ENCODE measurements around the gene POLR2M. TPM values are rescaled to one million over a fixed set of nuclear protein-coding genes. Genes with fewer than 3 reads are reported as not detected.
A peak's percentile ranks its signal among the peaks of the same experiment; 100 is the strongest.

The POLR2M gene
- total RNA-seq, 2 experiments from 2014 or later = 76.1 to 87.2 TPM

GRCh38 chr15:57692709-57693108 lies 13.8 kb upstream of the POLR2M start:
- Mint-ChIP-seq H3K27me3 (peaks cover 4% of the 10 kb centered on the region), H3K27ac (no peak overlapping the region), H3K36me3 (ENCODE audit: low read depth) (no peaks in the 10 kb centered on the region), H3K4me3 (no peak overlapping the region), H3K9me3 (ENCODE audit: low read depth) (no peaks in the 10 kb centered on the region), H3K4me1 (no peaks in the 10 kb centered on the region)
- DNase-seq (no peak), ATAC-seq (no peak)
- ChIA-PET POLR2A (no interaction called here), CTCF (no interaction called here)
- intact Hi-C loops (cut with DNase I, micrococcal nuclease) = no loop called here

GRCh38 chr15:57694279-57694678 lies 12.2 kb upstream of the POLR2M start:
- no peaks in the 10 kb centered on the region for H3K9me3 Mint-ChIP-seq (ENCODE audit: low read depth)
- H3K4me3 Mint-ChIP-seq = no peak overlapping the region
- H3K36me3 Mint-ChIP-seq (ENCODE audit: low read depth) = no peaks in the 10 kb centered on the region
- ChIA-PET CTCF (interaction anchor here (0.8 kb wide), 1 partner anchor 15 kb away, joined by 3 read pairs; no protein-coding TSS in a partner anchor), POLR2A (no interaction called here)
- no peak for DNase-seq
- no peaks in the 10 kb centered on the region for H3K4me1 Mint-ChIP-seq
- no peak overlapping the region for H3K27ac Mint-ChIP-seq
- peaks cover 4% of the 10 kb centered on the region for H3K27me3 Mint-ChIP-seq
- ATAC-seq = no peak
- intact Hi-C loops (cut with DNase I, micrococcal nuclease) = no loop called here

GRCh38 chr15:57696146-57696545 lies 10.4 kb upstream of the POLR2M start:
- peaks cover 6% of the 10 kb centered on the region for H3K27me3 Mint-ChIP-seq
- no peaks in the 10 kb centered on the region for H3K36me3 Mint-ChIP-seq (ENCODE audit: low read depth)
- DNase-seq (no peak), ATAC-seq (no peak)
- H3K4me3 Mint-ChIP-seq = no peak overlapping the region
- no peaks in the 10 kb centered on the region for H3K4me1 Mint-ChIP-seq
- POLR2A ChIA-PET = interaction anchor here (1.1 kb wide), 1 partner anchor 11 kb away, joined by 5 read pairs; no protein-coding TSS in a partner anchor
- no peaks in the 10 kb centered on the region for H3K9me3 Mint-ChIP-seq (ENCODE audit: low read depth)
- CTCF ChIA-PET = interaction anchor here (0.7 to 1.0 kb wide), 3 partner anchors 10 to 169 kb away, joined by 3 read pairs; no protein-coding TSS in a partner anchor
- intact Hi-C loops (cut with DNase I, micrococcal nuclease) = no loop called here
- no peak overlapping the region for H3K27ac Mint-ChIP-seq

GRCh38 chr15:57697588-57697987 lies 8.9 kb upstream of the POLR2M start:
- intact Hi-C loops (cut with DNase I, micrococcal nuclease) = no loop called here
- Mint-ChIP-seq H3K27me3 (peaks cover 6% of the 10 kb centered on the region), H3K4me1 (peaks cover under 1% of the 10 kb centered on the region), H3K4me3 (no peak overlapping the region), H3K27ac (no peak overlapping the region), H3K9me3 (ENCODE audit: low read depth) (no peaks in the 10 kb centered on the region), H3K36me3 (ENCODE audit: low read depth) (no peaks in the 10 kb centered on the region)
- CTCF ChIA-PET = interaction anchor here (0.5 kb wide), 1 partner anchor 138 kb away, joined by 3 read pairs; no protein-coding TSS in a partner anchor
- POLR2A ChIA-PET = no interaction called here
- no peak for DNase-seq
- ATAC-seq = no peak

- Mint-ChIP-seq H3K9me3 (ENCODE audit: low read depth) (no peaks in the 10 kb centered on the region), H3K4me1 (peaks cover 7% of the 10 kb centered on the region), H3K36me3 (ENCODE audit: low read depth) (no peaks in the 10 kb centered on the region), H3K27ac (no peak overlapping the region), H3K27me3 (peaks cover 6% of the 10 kb centered on the region), H3K4me3 (no peak overlapping the region)
- intact Hi-C loops (cut with DNase I, micrococcal nuclease) = no loop called here
- POLR2A ChIA-PET = interaction anchor here (0.7 kb wide), 1 partner anchor 149 kb away, joined by 4 read pairs; no protein-coding TSS in a partner anchor
- DNase-seq (no peak), ATAC-seq (no peak)
- CTCF ChIA-PET = interaction anchor here (0.7 kb wide), 1 partner anchor 92 kb away, joined by 3 read pairs; no protein-coding TSS in a partner anchor
Measured at GRCh38 chr15:57698243-57698642, 8.3 kb upstream of the POLR2M start.

- H3K4me1 Mint-ChIP-seq = peaks cover 14% of the 10 kb centered on the region
- POLR2A ChIA-PET = no interaction called here
- CTCF ChIA-PET = interaction anchor here (0.6 kb wide), 1 partner anchor 168 kb away, joined by 3 read pairs; no protein-coding TSS in a partner anchor
- DNase-seq = no peak
- intact Hi-C loops (cut with DNase I, micrococcal nuclease) = no loop called here
- no peak overlapping the region for H3K27ac Mint-ChIP-seq
- no peak for ATAC-seq
- H3K36me3 Mint-ChIP-seq (ENCODE audit: low read depth) = no peaks in the 10 kb centered on the region
- H3K4me3 Mint-ChIP-seq = no peak overlapping the region
- peaks cover 6% of the 10 kb centered on the region for H3K27me3 Mint-ChIP-seq
- H3K9me3 Mint-ChIP-seq (ENCODE audit: low read depth) = no peaks in the 10 kb centered on the region
Measured at GRCh38 chr15:57698991-57699390, 7.5 kb upstream of the POLR2M start.

- peak; percentile 25 for DNase-seq
- Mint-ChIP-seq H3K27ac (peak overlapping the region; percentile 48), H3K36me3 (ENCODE audit: low read depth) (peaks cover 9% of the 10 kb centered on the region), H3K27me3 (peaks cover 2% of the 10 kb centered on the region), H3K4me3 (no peak overlapping the region), H3K4me1 (peaks cover 43% of the 10 kb centered on the region), H3K9me3 (ENCODE audit: low read depth) (no peaks in the 10 kb centered on the region)
- ATAC-seq = no peak
- ChIA-PET CTCF (interaction anchor here (0.7 to 1.5 kb wide), 2 partner anchors 9 to 142 kb away, joined by 4 to 5 read pairs; no protein-coding TSS in a partner anchor), POLR2A (no interaction called here)
- intact Hi-C loops (cut with DNase I, micrococcal nuclease) = loop anchor here in 1 of 2 experiments (10.0 kb wide), 1 partner anchor 1951 kb away; the partner anchor contains the start of gene GTF2A2
Measured at GRCh38 chr15:57703387-57703786, 3.1 kb upstream of the POLR2M start.

GRCh38 chr15:57704441-57704840 lies 2.1 kb upstream of the POLR2M start:
- H3K27me3 Mint-ChIP-seq = peaks cover 2% of the 10 kb centered on the region
- no peak overlapping the region for H3K4me3 Mint-ChIP-seq
- no peaks in the 10 kb centered on the region for H3K9me3 Mint-ChIP-seq (ENCODE audit: low read depth)
- CTCF ChIA-PET = interaction anchor here (1.5 to 1.8 kb wide), 2 partner anchors 8 to 140 kb away, joined by 4 to 5 read pairs; no protein-coding TSS in a partner anchor
- DNase-seq (no peak), ATAC-seq (no peak)
- H3K36me3 Mint-ChIP-seq (ENCODE audit: low read depth) = peaks cover 19% of the 10 kb centered on the region
- H3K27ac Mint-ChIP-seq = no peak overlapping the region
- intact Hi-C loops (cut with DNase I, micrococcal nuclease) = loop anchor here in 1 of 2 experiments (10.0 kb wide), 1 partner anchor 1950 kb away; the partner anchor contains the start of gene GTF2A2
- H3K4me1 Mint-ChIP-seq = peaks cover 53% of the 10 kb centered on the region
- POLR2A ChIA-PET = no interaction called here

- no peaks in the 10 kb centered on the region for H3K9me3 Mint-ChIP-seq (ENCODE audit: low read depth)
- DNase-seq (no peak), ATAC-seq (peak; percentile 1)
- ChIA-PET CTCF (interaction anchor here (0.6 to 2.5 kb wide), 4 partner anchors 16 to 160 kb away, joined by 3 to 7 read pairs (median 4); no protein-coding TSS in a partner anchor), POLR2A (interaction anchor here (0.6 to 1.4 kb wide), 3 partner anchors 51 to 1364 kb away, joined by 3 to 4 read pairs (median 4); no protein-coding TSS in a partner anchor)
- peaks cover 65% of the 10 kb centered on the region for H3K4me1 Mint-ChIP-seq
- H3K27me3 Mint-ChIP-seq = no peaks in the 10 kb centered on the region
- peak overlapping the region; percentile 90 for H3K4me3 Mint-ChIP-seq
- H3K36me3 Mint-ChIP-seq (ENCODE audit: low read depth) = peaks cover 31% of the 10 kb centered on the region
- intact Hi-C loops (cut with DNase I, micrococcal nuclease) = loop anchor here (1.0 to 10.0 kb wide), 8 partner anchors 117 to 1949 kb away; partner anchors contain the start of genes GTF2A2 (in 1 of the 2), MINDY2 (in 1 of the 2), RNF111 (in 1 of the 2) and SLTM (in 1 of the 2)
- H3K27ac Mint-ChIP-seq = peak overlapping the region; percentile 95
Measured at GRCh38 chr15:57705746-57706404, 639 bp upstream of the POLR2M start.

GRCh38 chr15:57708047-57708446 lies 1.5 kb downstream of the POLR2M start:
- H3K4me1 Mint-ChIP-seq = peaks cover 71% of the 10 kb centered on the region
- H3K36me3 Mint-ChIP-seq (ENCODE audit: low read depth) = peaks cover 44% of the 10 kb centered on the region
- ATAC-seq = no peak
- peak overlapping the region; percentile 95 for H3K27ac Mint-ChIP-seq
- ChIA-PET POLR2A (no interaction called here), CTCF (interaction anchor here (1.1 to 2.5 kb wide), 3 partner anchors 13 to 40 kb away, joined by 5 to 9 read pairs (median 7); no protein-coding TSS in a partner anchor)
- no peak for DNase-seq
- H3K9me3 Mint-ChIP-seq (ENCODE audit: low read depth) = no peaks in the 10 kb centered on the region
- intact Hi-C loops (cut with DNase I, micrococcal nuclease) = loop anchor here in 1 of 2 experiments (5.0 to 10.0 kb wide), 5 partner anchors 976 to 1947 kb away; partner anchors contain the start of genes GTF2A2, MINDY2, RNF111 and SLTM
- H3K4me3 Mint-ChIP-seq = peak overlapping the region; percentile 90
- no peaks in the 10 kb centered on the region for H3K27me3 Mint-ChIP-seq

- Mint-ChIP-seq H3K4me1 (peaks cover 12% of the 10 kb centered on the region), H3K36me3 (ENCODE audit: low read depth) (peaks cover 54% of the 10 kb centered on the region), H3K9me3 (ENCODE audit: low read depth) (peaks cover 3% of the 10 kb centered on the region), H3K27ac (no peak overlapping the region), H3K4me3 (no peak overlapping the region), H3K27me3 (no peaks in the 10 kb centered on the region)
- intact Hi-C loops (cut with DNase I, micrococcal nuclease) = no loop called here
- DNase-seq = no peak
- CTCF ChIA-PET = interaction anchor here (0.9 kb wide), 1 partner anchor 14 kb away, joined by 5 read pairs; no protein-coding TSS in a partner anchor
- ATAC-seq = no peak
- POLR2A ChIA-PET = no interaction called here
Measured at GRCh38 chr15:57718309-57718708, 11.8 kb downstream of the POLR2M start.
